ENCODE measurements around the gene AGAP1.

The AGAP1 gene

DNA sequence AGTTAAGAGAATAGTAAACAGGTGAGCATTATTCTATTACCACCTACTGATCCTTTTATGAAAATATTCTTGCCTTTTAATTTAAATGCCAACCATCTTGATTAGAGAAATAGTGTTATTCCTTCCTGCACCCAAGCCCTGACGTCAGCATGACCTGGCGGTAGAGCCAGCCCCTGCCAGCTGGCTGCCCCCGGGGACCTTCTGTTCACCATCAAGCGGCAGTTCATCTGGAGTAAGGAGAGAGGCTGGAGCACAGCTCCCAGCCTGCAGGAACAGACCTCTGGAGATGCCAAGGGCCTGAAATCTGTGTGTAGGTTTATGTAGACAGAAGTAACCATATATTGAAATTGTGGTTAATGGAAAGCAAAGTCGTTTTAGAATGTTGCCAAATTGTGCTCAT is 502.6 kb downstream of the AGAP1 start:
- DNase-seq (ENCODE audit: low read depth): no peak
- TF ChIP-seq, protein P1, sequence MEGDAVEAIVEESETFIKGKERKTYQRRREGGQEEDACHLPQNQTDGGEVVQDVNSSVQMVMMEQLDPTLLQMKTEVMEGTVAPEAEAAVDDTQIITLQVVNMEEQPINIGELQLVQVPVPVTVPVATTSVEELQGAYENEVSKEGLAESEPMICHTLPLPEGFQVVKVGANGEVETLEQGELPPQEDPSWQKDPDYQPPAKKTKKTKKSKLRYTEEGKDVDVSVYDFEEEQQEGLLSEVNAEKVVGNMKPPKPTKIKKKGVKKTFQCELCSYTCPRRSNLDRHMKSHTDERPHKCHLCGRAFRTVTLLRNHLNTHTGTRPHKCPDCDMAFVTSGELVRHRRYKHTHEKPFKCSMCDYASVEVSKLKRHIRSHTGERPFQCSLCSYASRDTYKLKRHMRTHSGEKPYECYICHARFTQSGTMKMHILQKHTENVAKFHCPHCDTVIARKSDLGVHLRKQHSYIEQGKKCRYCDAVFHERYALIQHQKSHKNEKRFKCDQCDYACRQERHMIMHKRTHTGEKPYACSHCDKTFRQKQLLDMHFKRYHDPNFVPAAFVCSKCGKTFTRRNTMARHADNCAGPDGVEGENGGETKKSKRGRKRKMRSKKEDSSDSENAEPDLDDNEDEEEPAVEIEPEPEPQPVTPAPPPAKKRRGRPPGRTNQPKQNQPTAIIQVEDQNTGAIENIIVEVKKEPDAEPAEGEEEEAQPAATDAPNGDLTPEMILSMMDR (IDR thresholded peaks at IDR 0.05; ENCODE audit: low read depth, low read length, missing control alignments): no peak

DNA sequence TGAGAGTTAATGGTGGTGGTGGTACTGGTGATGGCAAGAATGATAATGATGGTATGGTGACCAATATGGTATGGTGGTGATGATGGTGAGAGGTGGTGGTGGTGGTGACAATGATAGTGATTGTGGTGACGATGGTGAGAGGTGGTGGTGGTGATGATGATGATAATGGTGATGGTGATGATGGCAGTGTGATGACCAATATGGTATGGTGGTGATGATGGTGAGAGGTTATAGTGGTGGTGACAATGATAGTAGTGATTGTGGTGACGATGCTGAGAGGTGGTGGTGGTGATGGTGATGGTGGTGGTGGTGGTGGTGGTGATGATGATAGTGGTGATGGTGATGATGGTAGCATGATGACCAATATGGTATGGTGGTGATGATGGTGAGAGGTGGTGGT is 505.2 kb downstream of the AGAP1 start:
- DNase-seq (ENCODE audit: low read depth): no peak
- H3K4me3 ChIP-seq (ENCODE audit: low read depth, low read length): no peak overlapping the region
- TF ChIP-seq, protein P1 (IDR thresholded peaks at IDR 0.05; ENCODE audit: low read depth, low read length, missing control alignments): no peak

More for the DNA sequence above, 502.6 kb downstream of the AGAP1 start:
- no peak overlapping the region for H3K4me3 ChIP-seq (ENCODE audit: low read depth, low read length)

DNA sequence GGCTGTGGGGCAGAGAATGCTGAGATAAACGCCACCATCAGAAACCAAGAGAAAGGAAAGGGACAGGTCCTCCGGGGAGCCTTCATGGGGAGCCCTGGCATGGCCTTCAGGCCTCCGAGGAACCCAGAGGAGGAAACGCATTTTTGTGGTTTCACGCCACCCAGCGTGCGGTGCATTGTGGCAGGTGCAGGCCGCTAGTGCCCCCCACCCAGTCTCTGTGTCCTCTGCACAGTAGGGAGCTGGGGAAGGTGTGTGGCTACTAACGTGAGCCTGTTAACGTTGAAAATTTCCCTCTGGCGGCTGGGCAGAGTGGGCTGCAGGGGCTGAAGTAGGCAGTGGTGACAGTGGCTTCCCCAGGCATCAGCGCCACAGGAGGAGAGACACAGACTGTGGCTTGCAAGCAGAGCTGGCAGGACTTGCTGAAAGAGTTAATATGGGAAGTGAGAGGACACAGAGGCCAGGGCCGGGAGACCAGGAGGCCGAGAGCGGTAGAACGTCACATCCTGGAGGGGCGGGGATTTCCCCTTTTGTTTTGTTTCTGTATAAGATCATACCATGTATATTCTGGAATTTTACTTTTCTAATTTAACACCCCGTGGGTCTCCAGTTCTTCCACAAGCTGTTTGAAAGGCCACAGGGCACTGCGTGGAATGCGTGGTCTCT is 507.5 kb downstream of the AGAP1 start:
- no peak overlapping the region for H3K4me3 ChIP-seq (ENCODE audit: low read depth, low read length)
- DNase-seq (ENCODE audit: low read depth): no peak

DNA sequence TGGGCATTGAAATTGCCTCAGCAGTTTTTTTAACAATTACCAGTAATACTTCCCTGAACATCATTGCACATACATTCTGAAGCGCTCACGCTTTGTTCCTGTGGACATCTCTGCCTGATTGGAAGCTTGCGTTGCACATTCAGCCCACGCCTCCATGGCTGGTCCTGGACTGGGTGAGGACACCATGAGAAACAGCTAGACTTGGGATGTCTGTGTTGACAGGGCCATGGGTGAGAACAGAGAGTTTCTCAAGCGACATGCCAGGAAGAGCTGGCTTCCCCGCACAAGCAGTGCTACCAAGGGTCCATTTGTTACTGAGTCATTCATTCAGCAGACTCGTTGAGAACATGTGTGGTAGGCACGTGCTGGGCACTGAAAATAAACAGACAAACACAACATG is 508.0 kb downstream of the AGAP1 start:
- DNase-seq (ENCODE audit: low read depth): no peak
- TF ChIP-seq, protein P1 (IDR thresholded peaks at IDR 0.05; ENCODE audit: low read depth, low read length, missing control alignments): no peak
- H3K4me3 ChIP-seq (ENCODE audit: low read depth, low read length): no peak overlapping the region

More for the DNA sequence above, 507.5 kb downstream of the AGAP1 start:
- TF ChIP-seq, protein P1 (IDR thresholded peaks at IDR 0.05; ENCODE audit: low read depth, low read length, missing control alignments): no peak

DNA sequence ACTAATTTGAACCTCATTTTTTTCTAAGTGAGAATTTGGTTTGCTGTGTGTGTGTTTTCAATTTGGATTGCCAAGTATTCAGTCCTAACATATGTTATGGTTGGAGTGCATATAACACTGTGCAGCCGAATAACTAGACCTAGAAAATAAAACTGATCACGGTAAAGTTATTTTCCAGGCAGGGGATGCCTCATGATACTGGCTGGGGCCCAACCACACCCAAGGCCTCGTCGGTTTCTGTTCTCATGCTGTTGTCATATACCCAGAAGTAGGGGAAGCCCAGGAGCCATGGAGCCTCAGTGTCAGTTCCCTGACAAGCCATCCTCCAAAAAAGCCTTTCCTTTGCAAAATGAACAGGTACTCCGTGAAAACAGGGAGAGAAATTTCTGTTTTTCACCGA is 514.2 kb downstream of the AGAP1 start:
- DNase-seq (ENCODE audit: low read depth): no peak
- TF ChIP-seq, protein P1 (IDR thresholded peaks at IDR 0.05; ENCODE audit: low read depth, low read length, missing control alignments): no peak
- no peak overlapping the region for H3K4me3 ChIP-seq (ENCODE audit: low read depth, low read length)

DNA sequence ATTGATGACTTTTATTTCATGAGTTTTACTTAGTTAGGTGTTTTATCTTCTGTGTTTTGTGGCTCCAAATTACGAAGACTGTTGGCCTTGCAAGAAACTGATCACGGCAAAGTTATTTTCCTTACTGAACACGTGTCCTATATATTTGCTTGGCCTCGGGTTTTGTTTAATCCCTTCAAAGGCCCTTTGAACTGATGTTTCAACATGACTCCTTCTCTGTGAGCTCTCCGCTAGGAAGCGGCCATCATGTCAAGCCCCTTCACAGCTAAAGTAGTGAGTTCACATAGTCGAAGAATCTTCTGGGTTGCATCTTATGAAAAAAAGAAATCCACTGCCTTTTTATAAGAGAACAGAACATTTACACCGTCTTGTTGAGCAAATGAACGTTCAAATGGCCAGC is 515.0 kb downstream of the AGAP1 start:
- TF ChIP-seq, protein P1 (IDR thresholded peaks at IDR 0.05; ENCODE audit: low read depth, low read length, missing control alignments): no peak
- H3K4me3 ChIP-seq (ENCODE audit: low read depth, low read length): no peak overlapping the region
- DNase-seq (ENCODE audit: low read depth): no peak

All from GM12864 (cell line).